GM18951 (cell line): ENCODE data around the gene CHST6.
A peak's percentile ranks its signal among the peaks of the same experiment; 100 is the strongest.
"Not testable (repeated sequence)": the region's sequence is repeated elsewhere in the genome, so short reads cannot be mapped to it uniquely, and the experiment has no call there.

Experiments
- POLR2A ChIP-seq: IDR thresholded peaks from 4 replicates; pipeline ENCODE4 v1.6.1; 2011; ENCODE audit warnings: mild to moderate bottlenecking; ENCODE audit not compliant: insufficient read length, insufficient read depth; ENCODE audit errors: extremely low read depth
- in situ Hi-C: fragments of 300-500 bp; cut with MboI; formaldehyde crosslinking; loops from one replicate; pipeline ENCODE4 v1.12.0; 2022; ENCODE audit warnings: low sequenced_read_pairs, mixed read lengths, inconsistent platforms; ENCODE audit not compliant: unreplicated experiment

The CHST6 gene

GRCh38 chr16:75477680-75478473 is 17.4 kb downstream of the CHST6 start:
- in situ Hi-C loops: no loop called here
- TF ChIP-seq POLR2A: no peak

- no peak for TF ChIP-seq POLR2A
- in situ Hi-C loops: no loop called here
These were observed 18.4 kb downstream of the CHST6 start for GRCh38 chr16:75476817-75477216.

GRCh38 chr16:75475420-75475847 is 19.8 kb downstream of the CHST6 start:
- in situ Hi-C loops: no loop called here
- TF ChIP-seq POLR2A: no peak

- no peak for TF ChIP-seq POLR2A
- in situ Hi-C loops: loop anchor here (5.0 kb wide), 1 partner anchor 289 kb away; no protein-coding TSS in a partner anchor
These were observed 22.0 kb downstream of the CHST6 start for GRCh38 chr16:75472908-75473877.

GRCh38 chr16:75471723-75472633 is 23.3 kb downstream of the CHST6 start:
- in situ Hi-C loops: loop anchor here (5.0 kb wide), 1 partner anchor 290 kb away; no protein-coding TSS in a partner anchor
- no peak for TF ChIP-seq POLR2A

GRCh38 chr16:75466760-75467159 is 28.5 kb downstream of the CHST6 start:
- TF ChIP-seq POLR2A: no peak
- in situ Hi-C loops: no loop called here

- peak; percentile 99 for TF ChIP-seq POLR2A
- in situ Hi-C loops: no loop called here
These were observed 30.9 kb downstream of the CHST6 start, which contains the start of gene TMEM170A for GRCh38 chr16:75464122-75464918. Gene TMEM170A (minus strand): TSS chr16:75464689. CDS start chr16:75464600, 89 bp downstream.

- in situ Hi-C loops: not testable (repeated sequence)
These were observed 31.7 kb downstream of the CHST6 start for GRCh38 chr16:75463389-75464121.

GRCh38 chr16:75462806-75463205 is 32.4 kb downstream of the CHST6 start:
- in situ Hi-C loops: no loop called here
- TF ChIP-seq POLR2A: no peak

GRCh38 chr16:75461575-75461974 is 33.7 kb downstream of the CHST6 start:
- TF ChIP-seq POLR2A: no peak
- in situ Hi-C loops: no loop called here

GRCh38 chr16:75460446-75460845 is 34.8 kb downstream of the CHST6 start:
- in situ Hi-C loops: no loop called here
- no peak for TF ChIP-seq POLR2A
